GM18907 (cell line): ENCODE results near the gene TUBB6.
A peak's percentile ranks its signal among the peaks of the same experiment; 100 is the strongest.

Experiments
- ATAC-seq: cut with Tn5 transposase; IDR thresholded peaks from one replicate; pipeline ENCODE4 v1.9.1; 2021; ENCODE audit warnings: mild to moderate bottlenecking, moderate library complexity; ENCODE audit not compliant: unreplicated experiment

Gene TUBB6

GRCh38 chr18:12290086-12290485 lies 18.0 kb upstream of the TUBB6 start:
- ATAC-seq = no peak

GRCh38 chr18:12291161-12291560 lies 16.9 kb upstream of the TUBB6 start:
- ATAC-seq = no peak

- no peak for ATAC-seq
These were observed 16.4 kb upstream of the TUBB6 start for GRCh38 chr18:12291690-12292089.

GRCh38 chr18:12293831-12294230 lies 14.2 kb upstream of the TUBB6 start:
- ATAC-seq = no peak

GRCh38 chr18:12295389-12296086 lies 12.5 kb upstream of the TUBB6 start:
- ATAC-seq = no peak

- ATAC-seq = no peak
These were observed 12.0 kb upstream of the TUBB6 start for GRCh38 chr18:12296087-12296403.

GRCh38 chr18:12296457-12296856 lies 11.6 kb upstream of the TUBB6 start:
- ATAC-seq = no peak

- no peak for ATAC-seq
These were observed 8.2 kb upstream of the TUBB6 start for GRCh38 chr18:12299862-12300261.

GRCh38 chr18:12301263-12302005 lies 6.6 kb upstream of the TUBB6 start:
- no peak for ATAC-seq

- ATAC-seq = no peak
These were observed 5.5 kb upstream of the TUBB6 start for GRCh38 chr18:12302391-12303147.

- no peak for ATAC-seq
These were observed 3.5 kb upstream of the TUBB6 start for GRCh38 chr18:12304351-12305210.

- no peak for ATAC-seq
These were observed 2.8 kb upstream of the TUBB6 start for GRCh38 chr18:12305211-12305610.

- ATAC-seq = no peak
These were observed 2.0 kb upstream of the TUBB6 start for GRCh38 chr18:12305930-12306629.

- peak; percentile 18 for ATAC-seq
These were observed 1.0 kb upstream of the TUBB6 start for GRCh38 chr18:12306752-12307700.

- peak; percentile 53 for ATAC-seq
These were observed 502 bp downstream of the TUBB6 start for GRCh38 chr18:12308386-12309100.

- no peak for ATAC-seq
These were observed 1.7 kb downstream of the TUBB6 start for GRCh38 chr18:12309683-12310198.

GRCh38 chr18:12310762-12311161 lies 2.7 kb downstream of the TUBB6 start:
- no peak for ATAC-seq

GRCh38 chr18:12312976-12313375 lies 4.9 kb downstream of the TUBB6 start:
- ATAC-seq = no peak
